CD14-positive monocyte (primary cell): ENCODE data around the gene PARP14. TPM values are rescaled to one million over a fixed set of nuclear protein-coding genes. Genes with fewer than 3 reads are reported as not detected.

ENCODE experiments used
- DNase-seq, 3 donors: peaks; one replicate each; pipeline ENCODE4 v3.0.0-alpha.2; 2011 to 2022
- H2AFZ ChIP-seq: 2 replicates; pipeline ENCODE4 v1.6.0; 2012; ENCODE audit warnings: mild to moderate bottlenecking, low read depth, low read length, inconsistent platforms; ENCODE audit not compliant: insufficient read depth, poor library complexity, severe bottlenecking
- H3K27ac ChIP-seq, 2 donors: 1 replicate in 1 of 2; 2 replicates in 1 of 2; pipeline ENCODE4 v1.5.1; 2012 to 2013; ENCODE audit warnings: low read length in 2 of 2, control low read depth in 1 of 2, inconsistent platforms in 1 of 2, low read depth in 1 of 2, mild to moderate bottlenecking in 1 of 2
- H3K27me3 ChIP-seq, 2 donors: one replicate each; pipeline versions ENCODE4 v1.6.0 to v1.6.1; 2011 to 2013; ENCODE audit warnings: low read length in 2 of 2; ENCODE audit not compliant: control insufficient read depth in 2 of 2, insufficient read depth in 2 of 2
- H3K36me3 ChIP-seq, 2 donors: replicated peaks in 1 of 2; 1 replicate in 1 of 2; 2 replicates in 1 of 2; pipeline versions ENCODE4 v1.5.1 to v1.6.1; 2012 to 2013; ENCODE audit warnings: low read length in 2 of 2, control low read depth in 1 of 2, inconsistent platforms in 1 of 2, mild to moderate bottlenecking in 1 of 2; ENCODE audit not compliant: insufficient read depth in 2 of 2, control insufficient read depth in 1 of 2
- H3K4me1 ChIP-seq, 2 donors: 1 replicate in 1 of 2; 2 replicates in 1 of 2; pipeline versions ENCODE4 v1.5.1 to v1.6.1; 2012 to 2013; ENCODE audit warnings: low read length in 2 of 2, control low read depth in 1 of 2, inconsistent platforms in 1 of 2, mild to moderate bottlenecking in 1 of 2, moderate library complexity in 1 of 2; ENCODE audit not compliant: insufficient read depth in 2 of 2, control insufficient read depth in 1 of 2
- H3K4me2 ChIP-seq: replicated peaks from 2 replicates; pipeline ENCODE3; 2012; ENCODE audit warnings: low read length, moderate library complexity, mild to moderate bottlenecking; ENCODE audit not compliant: poor library complexity, severe bottlenecking; ENCODE audit errors: extremely low read depth
- H3K4me3 ChIP-seq, 3 experiments: fragments of 200-600 bp in 1 of 3; sonication (generic) in 1 of 3; replicated peaks in 1 of 3; 1 replicate in 2 of 3; 2 replicates in 1 of 3; pipeline ENCODE4 v1.5.1; 2011 to 2013; ENCODE audit warnings: low read length in 3 of 3, mild to moderate bottlenecking in 3 of 3, control low read depth in 2 of 3, low read depth in 2 of 3, inconsistent platforms in 1 of 3, moderate library complexity in 1 of 3
- H3K79me2 ChIP-seq: 2 replicates; pipeline ENCODE4 v1.6.0; 2012; ENCODE audit warnings: mild to moderate bottlenecking, control low read depth, inconsistent platforms, low read length, moderate library complexity; ENCODE audit not compliant: insufficient read depth
- H3K9ac ChIP-seq: 2 replicates; pipeline ENCODE4 v1.6.0; 2017; ENCODE audit warnings: low read length, mild to moderate bottlenecking; ENCODE audit not compliant: insufficient read depth, poor library complexity, severe bottlenecking
- H3K9me3 ChIP-seq, 2 donors: replicated peaks in 1 of 2; 1 replicate in 1 of 2; 2 replicates in 1 of 2; pipeline versions ENCODE4 v1.5.1 to v1.6.1; 2012 to 2013; ENCODE audit warnings: low read length in 2 of 2, control low read depth in 1 of 2; ENCODE audit not compliant: control insufficient read depth in 1 of 2, insufficient read depth in 1 of 2
- H4K20me1 ChIP-seq: 2 replicates; pipeline ENCODE4 v1.6.0; 2012; ENCODE audit warnings: mild to moderate bottlenecking, low read length, control low read depth, moderate library complexity; ENCODE audit not compliant: insufficient read depth
- H3K27ac Mint-ChIP-seq, 7 donors: one replicate each; pipeline ENCODE4 v1.8.0; 2020; ENCODE audit warnings: mild to moderate bottlenecking in 7 of 7, mixed read lengths in 7 of 7, moderate library complexity in 6 of 7, inconsistent platforms in 2 of 7
- H3K27me3 Mint-ChIP-seq, 3 donors: one replicate each; pipeline ENCODE4 v1.8.0; 2021 to 2022; ENCODE audit warnings: low read depth in 3 of 3, mild to moderate bottlenecking in 3 of 3, mixed read lengths in 3 of 3, moderate library complexity in 3 of 3, inconsistent platforms in 1 of 3
- H3K36me3 Mint-ChIP-seq, 2 donors: one replicate each; pipeline ENCODE4 v1.8.0; 2020; ENCODE audit warnings: mixed read lengths in 2 of 2, inconsistent platforms in 1 of 2, mild to moderate bottlenecking in 1 of 2
- H3K4me1 Mint-ChIP-seq: one replicate; pipeline ENCODE4 v1.8.0; 2020; ENCODE audit warnings: mild to moderate bottlenecking, mixed read lengths
- H3K4me3 Mint-ChIP-seq, 2 donors: one replicate each; pipeline ENCODE4 v1.8.0; 2020; ENCODE audit warnings: mild to moderate bottlenecking in 2 of 2, mixed read lengths in 2 of 2, moderate library complexity in 1 of 2
- H3K9me3 Mint-ChIP-seq, 7 donors: one replicate each; pipeline ENCODE4 v1.8.0; 2020 to 2022; ENCODE audit warnings: mixed read lengths in 7 of 7, mild to moderate bottlenecking in 6 of 7, moderate library complexity in 6 of 7, inconsistent platforms in 2 of 7
- WGBS: methylation state at CpG from one replicate; pipeline ENCODE4 v1.1.5; 2013; ENCODE audit warnings: missing lambda C conversion rate; ENCODE audit not compliant: insufficient coverage; 5-methylcytosine and 5-hydroxymethylcytosine counted together
- intact Hi-C, 2 donors: fragments of 100-400 bp; cut with micrococcal nuclease; formaldehyde crosslinking; loops; one replicate each; pipeline versions ENCODE4 v1.15.0 to v1.15.1; 2023
- polyA plus RNA-seq, 3 donors: library from polyadenylated mRNA; depleted of rRNA in 1 of 3; unstranded in 2 of 3; stranded (reverse) in 1 of 3; fragments of 300-500 nt in 2 of 3; fragments of >200 nt in 1 of 3; fragmentation: Illumina TruSeq in 2 of 3; gene quantifications; 1 replicate in 2 of 3; 2 replicates in 1 of 3; pipeline ENCODE4 v1.2.3, GENCODE V29; 2012 to 2021
- TF ChIP-seq, protein P1 (sequence below): fragments of 200-600 bp; IDR thresholded peaks from one replicate; pipeline ENCODE4 v1.8.0; 2022; ENCODE audit warnings: antibody characterized with exemption, mild to moderate bottlenecking

PARP14 gene
- polyA plus RNA-seq, 3 donors, result 22.1 to 68.8 (median 26.9) TPM

DNA sequence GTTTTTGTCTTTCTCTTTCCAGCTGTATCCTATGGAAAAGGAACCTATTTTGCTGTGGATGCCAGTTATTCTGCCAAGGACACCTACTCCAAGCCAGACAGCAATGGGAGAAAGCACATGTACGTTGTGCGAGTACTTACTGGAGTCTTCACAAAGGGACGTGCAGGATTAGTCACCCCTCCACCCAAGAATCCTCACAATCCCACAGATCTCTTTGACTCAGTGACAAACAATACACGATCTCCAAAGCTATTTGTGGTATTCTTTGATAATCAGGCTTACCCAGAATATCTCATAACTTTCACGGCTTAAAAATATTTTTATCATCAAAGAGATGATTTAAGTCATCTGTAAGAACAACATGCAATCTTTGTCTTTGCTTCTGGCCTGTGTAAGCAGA, 44.9 kb upstream of the PARP14 start:
- Mint-ChIP-seq H3K9me3 (no peaks in the 10 kb centered on the region), H3K4me1 (peaks cover 3% of the 10 kb centered on the region), H3K27ac (no peak overlapping the region), H3K27me3 (no peaks in the 10 kb centered on the region), H3K4me3 (no peak overlapping the region), H3K36me3 (no peaks in the 10 kb centered on the region)
- DNase-seq, result no peak
- TF ChIP-seq, protein P1, sequence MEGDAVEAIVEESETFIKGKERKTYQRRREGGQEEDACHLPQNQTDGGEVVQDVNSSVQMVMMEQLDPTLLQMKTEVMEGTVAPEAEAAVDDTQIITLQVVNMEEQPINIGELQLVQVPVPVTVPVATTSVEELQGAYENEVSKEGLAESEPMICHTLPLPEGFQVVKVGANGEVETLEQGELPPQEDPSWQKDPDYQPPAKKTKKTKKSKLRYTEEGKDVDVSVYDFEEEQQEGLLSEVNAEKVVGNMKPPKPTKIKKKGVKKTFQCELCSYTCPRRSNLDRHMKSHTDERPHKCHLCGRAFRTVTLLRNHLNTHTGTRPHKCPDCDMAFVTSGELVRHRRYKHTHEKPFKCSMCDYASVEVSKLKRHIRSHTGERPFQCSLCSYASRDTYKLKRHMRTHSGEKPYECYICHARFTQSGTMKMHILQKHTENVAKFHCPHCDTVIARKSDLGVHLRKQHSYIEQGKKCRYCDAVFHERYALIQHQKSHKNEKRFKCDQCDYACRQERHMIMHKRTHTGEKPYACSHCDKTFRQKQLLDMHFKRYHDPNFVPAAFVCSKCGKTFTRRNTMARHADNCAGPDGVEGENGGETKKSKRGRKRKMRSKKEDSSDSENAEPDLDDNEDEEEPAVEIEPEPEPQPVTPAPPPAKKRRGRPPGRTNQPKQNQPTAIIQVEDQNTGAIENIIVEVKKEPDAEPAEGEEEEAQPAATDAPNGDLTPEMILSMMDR, result no peak
- Histone ChIP-seq H3K9me3 (no peaks in the 10 kb centered on the region), H3K79me2 (no peaks in the 10 kb centered on the region), H3K4me3 (no peak overlapping the region), H2AFZ (no peak overlapping the region), H4K20me1 (no peaks in the 10 kb centered on the region), H3K4me1 (no peaks in the 10 kb centered on the region), H3K9ac (no peak overlapping the region), H3K27ac (no peak overlapping the region), H3K36me3 (no peaks in the 10 kb centered on the region), H3K27me3 (no peaks in the 10 kb centered on the region), H3K4me2 (no peak overlapping the region)
- WGBS, result 93% methylated on average over 3 of the region's 5 CpGs
- intact Hi-C loops, result no loop called here

DNA sequence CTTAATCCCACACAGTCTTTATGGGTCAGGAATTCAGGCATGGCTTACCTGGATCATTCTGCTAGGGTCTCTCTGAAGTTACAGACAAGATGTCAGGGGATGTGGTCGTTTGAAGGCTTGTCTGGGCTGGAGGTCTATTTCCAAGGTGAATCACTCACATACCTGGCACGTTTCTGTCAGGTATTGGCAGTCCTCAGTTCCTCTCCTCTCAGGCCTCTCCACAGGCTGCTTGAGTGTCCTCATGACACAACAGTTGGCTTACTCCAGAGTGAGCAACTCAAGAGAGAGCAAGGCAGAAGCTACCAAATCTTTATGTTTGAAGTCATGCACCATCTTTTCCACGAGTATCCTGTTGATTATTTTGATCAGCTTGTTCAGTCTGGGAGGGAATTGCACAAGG, 43.9 kb upstream of the PARP14 start:
- intact Hi-C loops, result no loop called here
- TF ChIP-seq, protein P1, result no peak
- Histone ChIP-seq H3K9me3 (no peaks in the 10 kb centered on the region), H3K27me3 (no peaks in the 10 kb centered on the region), H3K36me3 (no peaks in the 10 kb centered on the region), H3K4me2 (no peak overlapping the region), H3K4me1 (no peaks in the 10 kb centered on the region), H4K20me1 (no peaks in the 10 kb centered on the region), H3K79me2 (no peaks in the 10 kb centered on the region), H3K27ac (no peak overlapping the region), H3K4me3 (no peak overlapping the region), H3K9ac (no peak overlapping the region), H2AFZ (no peak overlapping the region)
- Mint-ChIP-seq H3K36me3 (no peaks in the 10 kb centered on the region), H3K9me3 (no peaks in the 10 kb centered on the region), H3K27me3 (no peaks in the 10 kb centered on the region), H3K4me3 (no peak overlapping the region), H3K4me1 (peaks cover 3% of the 10 kb centered on the region), H3K27ac (no peak overlapping the region)
- 100% methylated on average over 1 of the region's 3 CpGs for WGBS
- no peak for DNase-seq
